Gastrocnemius medialis (tissue), 4 donors: ENCODE measurements around the gene CLPTM1L. TPM values are rescaled to one million over a fixed set of nuclear protein-coding genes. Genes with fewer than 3 reads are reported as not detected.

Experiments
- ATAC-seq, 2 donors: fragments of 150-250 bp; one replicate each; pipeline ENCODE4 v1.9.1; 2016
- DNase-seq, 2 donors: peaks; one replicate each; pipeline ENCODE4 v3.0.0-alpha.2; 2019
- H3K27ac ChIP-seq, 4 donors: fragments of 200-600 bp; sonication (generic); 1 replicate in 1 of 4; 2 replicates in 3 of 4; pipeline ENCODE4 v1.5.1; 2016 to 2018; ENCODE audit warnings: mild to moderate bottlenecking in 2 of 4, moderate library complexity in 1 of 4
- H3K27me3 ChIP-seq, 3 donors: fragments of 200-600 bp; sonication (generic) in 2 of 3; 1 replicate in 1 of 3; 2 replicates in 2 of 3; pipeline versions ENCODE4 v1.5.1 to v1.6.0; 2016 to 2019; ENCODE audit warnings: mild to moderate bottlenecking in 1 of 3, moderate library complexity in 1 of 3
- H3K36me3 ChIP-seq, 2 donors: fragments of 200-600 bp; sonication (generic) in 1 of 2; one replicate each; pipeline ENCODE4 v1.5.1; 2017 to 2018
- H3K4me1 ChIP-seq, 2 donors: fragments of 200-600 bp; sonication (generic) in 1 of 2; one replicate each; pipeline ENCODE4 v1.5.1; 2016 to 2017; ENCODE audit warnings: mild to moderate bottlenecking in 2 of 2
- H3K4me3 ChIP-seq, 4 donors: fragments of 200-600 bp; sonication (generic) in 3 of 4; 1 replicate in 1 of 4; 2 replicates in 3 of 4; pipeline ENCODE4 v1.5.1; 2016 to 2019; ENCODE audit warnings: mild to moderate bottlenecking in 2 of 4
- H3K9me3 ChIP-seq, 3 donors: fragments of 200-600 bp; sonication (generic) in 2 of 3; 1 replicate in 1 of 3; 2 replicates in 2 of 3; pipeline ENCODE4 v1.5.1; 2016 to 2019
- CTCF ChIP-seq, 5 experiments: fragments of 450-650 bp in 3 of 5; fragments of 200-600 bp in 2 of 5; sonication (generic) in 2 of 5; IDR thresholded peaks in 4 of 5; conservative IDR thresholded peaks in 1 of 5; 1 replicate in 4 of 5; 2 replicates in 1 of 5; pipeline ENCODE4 v1.5.1; 2016 to 2019; ENCODE audit warnings: antibody characterized with exemption in 5 of 5, mild to moderate bottlenecking in 3 of 5, moderate library complexity in 3 of 5
- POLR2A ChIP-seq, 2 donors: fragments of 450-650 bp; IDR thresholded peaks; one replicate each; pipeline ENCODE4 v1.6.1; 2017; ENCODE audit warnings: antibody characterized with exemption in 2 of 2, mild to moderate bottlenecking in 2 of 2, moderate library complexity in 2 of 2
- in situ Hi-C, 4 donors: fragments of 200-750 bp; cut with MboI; loops; one replicate each; pipeline versions ENCODE4 v1.15.0 to v1.8.0; 2017; ENCODE audit warnings: low sequenced_read_pairs in 4 of 4
- intact Hi-C: fragments of 100-400 bp; cut with DNase I; formaldehyde crosslinking; loops from one replicate; pipeline ENCODE4 v1.15.1; 2023; ENCODE audit warnings: low total_unique reads
- total RNA-seq, 4 donors: library from RNA; depleted of rRNA; stranded (reverse); fragments of >200 nt; gene quantifications; one replicate each; pipeline versions ENCODE4 v1.1.0 to v1.2.3, GENCODE V29; 2016

The CLPTM1L gene
- total RNA-seq, 4 donors from 2014 or later = 29.4 to 41.0 (median 36.8) TPM

GRCh38 chr5:1348986-1349245, 4.0 kb upstream of the CLPTM1L start:
- no peaks in the 10 kb centered on the region for H3K36me3 ChIP-seq
- no peaks in the 10 kb centered on the region for H3K27me3 ChIP-seq
- no peak for DNase-seq
- TF ChIP-seq POLR2A (IDR thresholded peaks at IDR 0.05) = no peak
- no peak for TF ChIP-seq CTCF (IDR thresholded peaks at IDR 0.05 in 4 of 5, conservative IDR thresholded peaks at IDR 0.05 in 1 of 5)
- H3K27ac ChIP-seq = no peak overlapping the region
- in situ Hi-C loops = no loop called here
- H3K4me3 ChIP-seq = no peak overlapping the region
- intact Hi-C loops = loop anchor here (5.0 to 10.0 kb wide), 2 partner anchors 283 to 454 kb away; partner anchors contain the start of genes BRD9 and TRIP13
- no peaks in the 10 kb centered on the region for H3K9me3 ChIP-seq
- peaks cover 12 to 15% of the 10 kb centered on the region in 2 donors for H3K4me1 ChIP-seq
- ATAC-seq = no peak

- H3K4me3 ChIP-seq = no peak overlapping the region
- no peak overlapping the region for H3K27ac ChIP-seq
- peaks cover 0 to 8% of the 10 kb centered on the region in 2 donors for H3K36me3 ChIP-seq
- no peak for DNase-seq
- TF ChIP-seq POLR2A (IDR thresholded peaks at IDR 0.05) (no peak), CTCF (IDR thresholded peaks at IDR 0.05 in 4 of 5, conservative IDR thresholded peaks at IDR 0.05 in 1 of 5) (no peak)
- ATAC-seq = no peak
- no peaks in the 10 kb centered on the region for H3K27me3 ChIP-seq
- peaks cover 16 to 18% of the 10 kb centered on the region in 2 donors for H3K4me1 ChIP-seq
- intact Hi-C loops = loop anchor here (5.0 to 10.0 kb wide), 2 partner anchors 285 to 453 kb away; partner anchors contain the start of genes BRD9 and TRIP13
- in situ Hi-C loops = no loop called here
- H3K9me3 ChIP-seq = no peaks in the 10 kb centered on the region
Observed at GRCh38 chr5:1347571-1347970, 2.7 kb upstream of the CLPTM1L start.

- DNase-seq (no peak), ATAC-seq (no peak)
- Histone ChIP-seq H3K9me3 (no peaks in the 10 kb centered on the region), H3K4me1 (peaks cover 16 to 18% of the 10 kb centered on the region in 2 donors), H3K27me3 (no peaks in the 10 kb centered on the region), H3K36me3 (peaks cover 0 to 15% of the 10 kb centered on the region in 2 donors), H3K27ac (no peak overlapping the region), H3K4me3 (no peak overlapping the region)
- intact Hi-C loops (loop anchor here (5.0 to 10.0 kb wide), 2 partner anchors 285 to 452 kb away; partner anchors contain the start of genes BRD9 and TRIP13), in situ Hi-C loops (no loop called here)
- TF ChIP-seq POLR2A (IDR thresholded peaks at IDR 0.05) = no peak
- no peak for TF ChIP-seq CTCF (IDR thresholded peaks at IDR 0.05 in 4 of 5, conservative IDR thresholded peaks at IDR 0.05 in 1 of 5)
Observed at GRCh38 chr5:1346627-1347440, 1.9 kb upstream of the CLPTM1L start.

- no peak for TF ChIP-seq POLR2A (IDR thresholded peaks at IDR 0.05)
- no peak for TF ChIP-seq CTCF (IDR thresholded peaks at IDR 0.05 in 4 of 5, conservative IDR thresholded peaks at IDR 0.05 in 1 of 5)
- in situ Hi-C loops (no loop called here), intact Hi-C loops (loop anchor here (1.0 to 10.0 kb wide), 4 partner anchors 22 to 455 kb away; partner anchors contain the start of genes BRD9, NDUFS6 and TRIP13)
- DNase-seq (no peak), ATAC-seq (peak in 1 of 2 donors; percentile 13)
- Histone ChIP-seq H3K27ac (peak overlapping the region; percentile 82 to 96 (median 86)), H3K4me3 (peak overlapping the region; percentile 65 to 99 (median 82)), H3K4me1 (peaks cover 16 to 18% of the 10 kb centered on the region in 2 donors), H3K9me3 (no peaks in the 10 kb centered on the region), H3K27me3 (no peaks in the 10 kb centered on the region), H3K36me3 (peaks cover 0 to 23% of the 10 kb centered on the region in 2 donors)
Observed at GRCh38 chr5:1345876-1346626, 1.2 kb upstream of the CLPTM1L start.
